WTC11 (cell line): ENCODE measurements around the gene ANO2. TPM values are rescaled to one million over a fixed set of nuclear protein-coding genes. Genes with fewer than 3 reads are reported as not detected.
"Not testable (repeated sequence)": the region's sequence is repeated elsewhere in the genome, so short reads cannot be mapped to it uniquely, and the experiment has no call there.

Source experiments
- ATAC-seq: fragments of 200-7000 bp; cut with Tn5 transposase; 2 replicates; pipeline ENCODE4 v1.10.0; 2021; ENCODE audit warnings: mild to moderate bottlenecking, moderate library complexity
- CTCF ChIA-PET: fragments of 300-600 bp; sonication (Branson Sonifier 250); formaldehyde crosslinking; loops from one replicate; lab custom pipeline; 2021; ENCODE audit warnings: antibody characterized with exemption; lab: Charles Lee
- POLR2A ChIA-PET: fragments of 350-600 bp; sonication (Branson Sonifier 250); formaldehyde crosslinking; loops from one replicate; lab custom pipeline; 2021; ENCODE audit warnings: antibody characterized with exemption; lab: Charles Lee
- DNase-seq: peaks from one replicate; pipeline ENCODE4 v3.0.0; 2021; ENCODE audit warnings: low spot score
- H3K27ac Mint-ChIP-seq: 2 replicates; pipeline ENCODE4 v1.8.0; 2021; ENCODE audit warnings: mixed read lengths
- H3K27me3 Mint-ChIP-seq: 2 replicates; pipeline ENCODE4 v1.8.0; 2021; ENCODE audit warnings: low read depth, mild to moderate bottlenecking, moderate library complexity, mixed read lengths
- H3K36me3 Mint-ChIP-seq: 2 replicates; pipeline ENCODE4 v1.8.0; 2021; ENCODE audit warnings: mixed read lengths
- H3K4me1 Mint-ChIP-seq: 2 replicates; pipeline ENCODE4 v1.8.0; 2022; ENCODE audit warnings: mixed read lengths
- H3K4me3 Mint-ChIP-seq: 2 replicates; pipeline ENCODE4 v1.8.0; 2021; ENCODE audit warnings: mild to moderate bottlenecking, moderate library complexity, mixed read lengths
- H3K9me3 Mint-ChIP-seq: 2 replicates; pipeline ENCODE4 v1.8.0; 2021; ENCODE audit warnings: mixed read lengths
- ATF1 ChIP-seq: sonication (generic); formaldehyde crosslinking; IDR thresholded peaks from 2 replicates; pipeline ENCODE4 v1.8.1; 2023; ENCODE audit warnings: mild to moderate bottlenecking, moderate library complexity, missing genetic modification reagents
- CTCF ChIP-seq: fragments of 200-600 bp; IDR thresholded peaks from 2 replicates; pipeline ENCODE4 v1.8.0; 2022; ENCODE audit warnings: antibody characterized with exemption
- E2F1 ChIP-seq: sonication (generic); formaldehyde crosslinking; IDR thresholded peaks from 2 replicates; pipeline ENCODE4 v1.8.0; 2022; ENCODE audit warnings: mild to moderate bottlenecking, missing genetic modification reagents
- E2F5 ChIP-seq: sonication (generic); formaldehyde crosslinking; IDR thresholded peaks from 2 replicates; pipeline ENCODE4 v1.8.1; 2022; ENCODE audit warnings: mild to moderate bottlenecking, moderate library complexity, missing genetic modification reagents
- ELF4 ChIP-seq: sonication (generic); formaldehyde crosslinking; IDR thresholded peaks from 2 replicates; pipeline ENCODE4 v1.8.1; 2022; ENCODE audit warnings: low read depth, mild to moderate bottlenecking, moderate library complexity, missing genetic modification reagents
- FOXP4 ChIP-seq: sonication (generic); formaldehyde crosslinking; IDR thresholded peaks from 2 replicates; pipeline ENCODE4 v1.8.0; 2022; ENCODE audit warnings: mild to moderate bottlenecking, missing genetic modification reagents
- GTF2I ChIP-seq: fragments of 250-450 bp; sonication (Bioruptor Pico); conservative IDR thresholded peaks from 2 replicates; pipeline ENCODE4 v1.4.0; 2021; ENCODE audit warnings: mild to moderate bottlenecking
- IRF2 ChIP-seq: sonication (generic); formaldehyde crosslinking; IDR thresholded peaks from 2 replicates; pipeline ENCODE4 v1.8.0; 2022; ENCODE audit warnings: low read depth, missing genetic modification reagents, borderline replicate concordance
- KAT7 ChIP-seq: sonication (generic); formaldehyde crosslinking; IDR thresholded peaks from 2 replicates; pipeline ENCODE4 v1.8.1; 2023; ENCODE audit warnings: missing genetic modification reagents, mild to moderate bottlenecking, borderline replicate concordance
- NR1H2 ChIP-seq: sonication (generic); formaldehyde crosslinking; IDR thresholded peaks from 2 replicates; pipeline ENCODE4 v1.9.0; 2021; ENCODE audit warnings: mild to moderate bottlenecking, moderate library complexity, missing genetic modification reagents
- OVOL2 ChIP-seq: fragments of 250-450 bp; sonication (Bioruptor Pico); IDR thresholded peaks from 2 replicates; pipeline ENCODE4 v1.9.0; 2021; ENCODE audit warnings: mild to moderate bottlenecking, borderline replicate concordance
- RELA ChIP-seq: sonication (generic); formaldehyde crosslinking; IDR thresholded peaks from 2 replicates; pipeline ENCODE4 v1.8.1; 2022; ENCODE audit warnings: missing genetic modification reagents, mild to moderate bottlenecking, borderline replicate concordance
- SP1 ChIP-seq: sonication (generic); formaldehyde crosslinking; conservative IDR thresholded peaks from 2 replicates; pipeline ENCODE4 v1.8.1; 2022; ENCODE audit warnings: missing genetic modification reagents
- STAT6 ChIP-seq: sonication (generic); formaldehyde crosslinking; conservative IDR thresholded peaks from 2 replicates; pipeline ENCODE4 v1.8.1; 2023; ENCODE audit warnings: mild to moderate bottlenecking, low read depth, missing genetic modification reagents, moderate library complexity
- ZNF121 ChIP-seq: sonication (generic); formaldehyde crosslinking; IDR thresholded peaks from 2 replicates; pipeline ENCODE4 v1.8.0; 2023; ENCODE audit warnings: missing genetic modification reagents
- ZNF219 ChIP-seq: sonication (generic); formaldehyde crosslinking; IDR thresholded peaks from 2 replicates; pipeline ENCODE4 v1.8.0; 2023; ENCODE audit warnings: missing genetic modification reagents, mild to moderate bottlenecking, borderline replicate concordance
- ZNF317 ChIP-seq: sonication (generic); formaldehyde crosslinking; IDR thresholded peaks from 2 replicates; pipeline ENCODE4 v1.8.1; 2023; ENCODE audit warnings: low read depth, mild to moderate bottlenecking, moderate library complexity, missing genetic modification reagents, borderline replicate concordance
- ZNF512 ChIP-seq: sonication (generic); formaldehyde crosslinking; IDR thresholded peaks from 2 replicates; pipeline ENCODE4 v1.8.1; 2022; ENCODE audit warnings: missing genetic modification reagents, borderline replicate concordance
- total RNA-seq: library from RNA; stranded (reverse); gene quantifications from 3 replicates; pipeline ENCODE4 v1.2.3, GENCODE V29; 2021
- TF ChIP-seq, protein P1 (sequence below): sonication (generic); formaldehyde crosslinking; IDR thresholded peaks from 2 replicates; pipeline ENCODE4 v1.8.1; 2022; ENCODE audit warnings: mild to moderate bottlenecking, missing genetic modification reagents, moderate library complexity, borderline replicate concordance
- TF ChIP-seq, protein P2 (sequence below): sonication (generic); formaldehyde crosslinking; IDR thresholded peaks from 2 replicates; pipeline ENCODE4 v1.8.0; 2022; ENCODE audit warnings: mild to moderate bottlenecking, missing genetic modification reagents

ANO2 gene
- total RNA-seq, 1 experiment from 2014 or later, result 2.8 TPM

- no peak for TF ChIP-seq E2F1
- TF ChIP-seq, protein P1, sequence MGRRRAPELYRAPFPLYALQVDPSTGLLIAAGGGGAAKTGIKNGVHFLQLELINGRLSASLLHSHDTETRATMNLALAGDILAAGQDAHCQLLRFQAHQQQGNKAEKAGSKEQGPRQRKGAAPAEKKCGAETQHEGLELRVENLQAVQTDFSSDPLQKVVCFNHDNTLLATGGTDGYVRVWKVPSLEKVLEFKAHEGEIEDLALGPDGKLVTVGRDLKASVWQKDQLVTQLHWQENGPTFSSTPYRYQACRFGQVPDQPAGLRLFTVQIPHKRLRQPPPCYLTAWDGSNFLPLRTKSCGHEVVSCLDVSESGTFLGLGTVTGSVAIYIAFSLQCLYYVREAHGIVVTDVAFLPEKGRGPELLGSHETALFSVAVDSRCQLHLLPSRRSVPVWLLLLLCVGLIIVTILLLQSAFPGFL (CRISPR knock-in tag), result no peak
These were observed 56.2 kb downstream of the ANO2 start (continued) for GRCh38 chr12:5888816-5889315.

DNA sequence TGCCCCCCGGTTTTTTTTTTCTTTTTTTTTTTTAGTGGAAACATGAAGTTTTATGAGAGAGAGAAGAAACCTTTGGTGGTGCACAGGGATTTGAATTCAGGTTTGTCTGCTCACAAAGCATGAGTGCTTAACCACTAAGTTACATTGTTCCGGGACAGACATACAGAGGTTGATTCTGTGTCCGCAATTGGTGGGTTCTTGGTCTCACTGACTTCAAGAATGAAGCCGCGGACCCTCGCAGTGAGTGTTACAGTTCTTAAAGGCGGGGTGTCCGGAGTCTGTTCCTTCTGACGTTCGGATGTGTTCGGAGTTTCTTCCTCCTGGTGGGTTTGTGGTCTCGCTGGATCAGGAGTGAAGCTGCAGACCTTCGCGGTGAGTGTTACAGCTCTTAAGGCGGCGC is 57.2 kb downstream of the ANO2 start:
- not testable (repeated sequence) for H3K4me3 Mint-ChIP-seq

GRCh38 chr12:5884866-5885265 is 60.2 kb downstream of the ANO2 start:
- H3K9me3 Mint-ChIP-seq, result peaks cover 13% of the 10 kb centered on the region
- peaks cover 12% of the 10 kb centered on the region for H3K4me1 Mint-ChIP-seq
- ATAC-seq, result no peak
- ChIA-PET CTCF (no interaction called here), POLR2A (no interaction called here)
- H3K36me3 Mint-ChIP-seq, result peaks cover 7% of the 10 kb centered on the region
- H3K27ac Mint-ChIP-seq, result no peak overlapping the region
- H3K27me3 Mint-ChIP-seq, result no peaks in the 10 kb centered on the region; the same call in 1 of the 2 replicates
- DNase-seq, result no peak
- H3K4me3 Mint-ChIP-seq, result no peak overlapping the region
- TF ChIP-seq ELF4 (CRISPR knock-in tag), result no peak
- TF ChIP-seq RELA (CRISPR knock-in tag), result no peak
- no peak for TF ChIP-seq KAT7 (CRISPR knock-in tag)
- no peak for TF ChIP-seq ZNF317
- no peak for TF ChIP-seq GTF2I (CRISPR knock-in tag)
- no peak for TF ChIP-seq ZNF219 (CRISPR knock-in tag)
- TF ChIP-seq, protein P2, sequence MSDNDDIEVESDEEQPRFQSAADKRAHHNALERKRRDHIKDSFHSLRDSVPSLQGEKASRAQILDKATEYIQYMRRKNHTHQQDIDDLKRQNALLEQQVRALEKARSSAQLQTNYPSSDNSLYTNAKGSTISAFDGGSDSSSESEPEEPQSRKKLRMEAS (CRISPR knock-in tag), result no peak
- no peak for TF ChIP-seq STAT6 (CRISPR knock-in tag)
- TF ChIP-seq CTCF, result no peak
- TF ChIP-seq E2F5, result no peak
- no peak for TF ChIP-seq ATF1 (CRISPR knock-in tag)
- TF ChIP-seq FOXP4 (CRISPR knock-in tag), result no peak
- TF ChIP-seq ZNF121 (CRISPR knock-in tag), result no peak
- no peak for TF ChIP-seq SP1
- TF ChIP-seq ZNF512, result no peak
- no peak for TF ChIP-seq OVOL2
- no peak for TF ChIP-seq IRF2 (CRISPR knock-in tag)
- TF ChIP-seq NR1H2 (CRISPR knock-in tag), result no peak
- TF ChIP-seq, protein P1 (CRISPR knock-in tag), result no peak

More for the DNA sequence above, 57.2 kb downstream of the ANO2 start:
- ATAC-seq, DNase-seq, CTCF ChIA-PET, POLR2A ChIA-PET, H3K27me3 Mint-ChIP-seq, H3K27ac Mint-ChIP-seq, H3K4me1 Mint-ChIP-seq, H3K36me3 Mint-ChIP-seq: not testable (repeated sequence)
- H3K9me3 Mint-ChIP-seq, result peaks cover 17% of the 10 kb centered on the region
